EL (cell line): Measurements from ENCODE around the gene OR52E4.

Source experiments
- DNase-seq: peaks from one replicate; pipeline ENCODE4 v3.0.0-alpha.2; 2016

Gene OR52E4

DNA sequence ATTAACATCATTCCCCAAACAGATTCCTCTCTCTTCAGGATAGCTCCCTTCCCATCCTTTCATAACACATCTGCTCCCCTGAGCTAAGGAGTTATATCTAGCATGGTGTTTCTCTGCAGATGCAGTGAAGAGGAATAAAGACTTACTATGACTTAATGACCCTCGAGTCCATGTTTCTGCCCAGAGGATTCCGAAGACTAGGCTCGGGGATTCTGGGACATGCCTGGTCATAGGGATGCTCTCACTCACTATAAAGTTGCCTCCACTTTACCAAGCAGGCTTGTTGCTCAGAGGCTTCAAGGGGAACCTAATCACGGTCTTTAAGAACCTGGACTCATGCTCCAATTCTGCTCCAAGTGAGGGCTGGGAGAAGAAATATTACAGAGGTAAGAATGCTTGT lies at the start of gene OR52E4:
TSS of gene OR52E4 (plus strand) at position 301 of the 400 bp plus-strand sequence. CDS start 3,664 bp downstream, outside the sequence.
- no peak for DNase-seq

DNA sequence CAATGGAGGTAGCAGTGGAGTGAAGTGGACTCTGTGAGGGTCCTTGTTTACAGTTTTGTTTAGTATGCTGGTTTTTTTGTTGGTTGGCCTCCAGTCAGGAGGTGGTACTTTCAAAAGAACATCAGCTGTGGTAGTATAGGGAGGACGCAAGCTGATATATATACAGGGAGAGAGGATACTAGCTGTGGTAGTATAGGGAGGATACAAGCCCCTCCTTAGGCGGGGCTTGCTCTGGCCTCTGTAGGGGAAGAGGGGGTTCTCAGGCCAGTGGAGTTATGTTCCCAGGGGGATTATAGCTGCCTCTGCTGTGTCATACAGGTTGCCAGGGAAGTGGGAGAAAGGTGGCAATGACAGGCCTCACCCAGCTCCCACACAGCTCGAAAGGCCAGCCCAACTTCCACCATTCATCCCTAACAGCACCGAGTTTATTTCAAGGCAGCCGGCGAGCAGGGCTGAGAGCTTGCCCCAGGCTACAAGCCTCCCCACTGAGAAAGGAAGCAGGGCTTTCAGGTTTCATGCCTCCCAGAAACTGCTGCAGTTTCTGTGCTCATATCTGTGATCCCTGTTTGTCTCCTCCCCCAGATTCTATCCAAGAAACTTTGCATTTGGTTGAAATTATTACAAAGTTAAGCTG lies 49.1 kb upstream of the OR52E4 start:
- no peak for DNase-seq

GRCh38 chr11:5833446-5833845 lies 47.0 kb upstream of the OR52E4 start:
- DNase-seq: no peak

DNA sequence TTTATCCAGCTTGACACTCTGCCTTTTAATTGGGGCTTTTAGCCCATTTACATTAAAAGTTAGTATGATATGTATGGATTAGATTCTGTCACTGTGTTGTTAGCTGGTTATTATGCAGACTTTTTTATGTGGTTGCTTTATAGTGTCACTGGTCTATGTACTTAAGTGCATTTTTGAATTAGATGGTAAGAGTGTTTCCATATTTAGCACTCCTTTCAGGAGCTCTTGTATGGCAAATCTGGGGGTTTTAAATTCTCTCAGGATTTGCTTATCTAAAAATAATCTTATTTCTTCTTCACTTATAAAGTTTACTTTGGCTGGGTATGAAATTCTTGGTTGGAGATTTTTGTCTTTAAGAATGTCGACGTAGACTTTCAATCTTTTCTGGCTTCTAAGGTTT lies 42.7 kb upstream of the OR52E4 start:
- no peak for DNase-seq

DNA sequence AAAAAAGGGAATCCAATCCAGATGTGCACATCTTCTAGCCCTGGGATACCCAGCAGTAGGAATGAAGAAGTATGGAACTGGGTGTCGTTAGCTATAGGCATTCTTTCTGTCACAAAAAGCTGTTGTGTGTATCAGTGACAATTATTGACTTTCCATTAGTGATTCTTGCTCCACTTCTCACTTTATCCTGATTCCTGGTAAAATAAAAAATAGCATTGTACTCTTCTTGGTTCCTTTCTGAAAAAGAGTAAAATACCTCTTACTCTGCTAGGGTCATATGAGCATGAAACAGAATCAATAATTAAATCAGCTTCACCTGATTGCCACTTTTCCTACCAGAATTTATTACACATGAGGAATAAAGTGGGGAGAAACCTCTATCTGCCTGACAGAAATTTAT lies 38.6 kb upstream of the OR52E4 start, which contains the start of gene OR52E6:
TSS of gene OR52E6 (minus strand) at position 101 of the 400 bp plus-strand sequence. CDS start at position 101, 0 bp downstream.
- no peak for DNase-seq

GRCh38 chr11:5846701-5847100 lies 33.7 kb upstream of the OR52E4 start:
- no peak for DNase-seq

GRCh38 chr11:5847711-5848110 lies 32.7 kb upstream of the OR52E4 start:
- DNase-seq: no peak

- no peak for DNase-seq
Measured at GRCh38 chr11:5851002-5851401, 29.4 kb upstream of the OR52E4 start.

GRCh38 chr11:5857590-5857989 lies 22.8 kb upstream of the OR52E4 start, which contains the start of gene OR52E8:
Gene OR52E8 (minus strand): TSS chr11:5857690. CDS start chr11:5857690, 0 bp downstream.
- no peak for DNase-seq

GRCh38 chr11:5865826-5866225 lies 14.6 kb upstream of the OR52E4 start:
- no peak for DNase-seq

GRCh38 chr11:5878564-5878963 lies 1.9 kb upstream of the OR52E4 start:
- DNase-seq: no peak

DNA sequence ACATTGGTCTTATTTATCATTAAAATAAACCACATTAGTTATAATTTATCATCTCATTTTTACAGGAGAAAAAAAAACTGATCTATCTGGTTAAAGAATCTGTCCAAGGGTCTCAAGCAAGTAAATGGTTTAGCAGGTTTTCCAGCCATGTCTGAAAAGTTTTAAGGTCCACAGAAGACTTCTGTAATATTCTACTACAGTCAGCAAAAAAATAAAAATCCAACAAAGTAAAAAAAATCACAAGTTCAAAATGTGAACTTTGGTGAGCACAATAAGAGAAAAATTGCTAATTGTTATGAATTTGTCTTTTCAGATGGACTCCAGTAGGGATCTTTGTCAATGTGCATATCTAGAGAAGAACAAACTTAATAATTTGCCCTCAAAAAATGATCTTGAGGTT lies 1.3 kb downstream of the OR52E4 start:
- DNase-seq: no peak

DNA sequence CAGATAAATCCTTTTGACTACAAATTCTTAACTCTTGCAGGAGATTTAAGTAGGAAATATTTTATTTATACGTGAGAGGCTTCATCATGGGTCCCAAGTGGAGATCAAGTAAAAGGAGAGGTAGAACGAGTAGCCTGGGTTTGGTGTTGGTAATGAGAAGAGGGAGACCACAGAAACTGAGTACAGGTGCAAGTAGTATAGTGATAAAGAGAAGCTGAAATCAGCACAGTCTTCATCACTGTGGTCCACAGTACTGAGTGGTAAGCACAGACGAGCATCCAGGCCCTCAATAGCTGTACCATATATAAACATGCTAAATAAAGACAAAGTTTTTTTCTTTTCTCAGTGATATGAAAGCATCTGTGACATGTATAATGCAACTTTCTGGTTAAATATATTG lies 6.7 kb downstream of the OR52E4 start:
- no peak for DNase-seq

DNA sequence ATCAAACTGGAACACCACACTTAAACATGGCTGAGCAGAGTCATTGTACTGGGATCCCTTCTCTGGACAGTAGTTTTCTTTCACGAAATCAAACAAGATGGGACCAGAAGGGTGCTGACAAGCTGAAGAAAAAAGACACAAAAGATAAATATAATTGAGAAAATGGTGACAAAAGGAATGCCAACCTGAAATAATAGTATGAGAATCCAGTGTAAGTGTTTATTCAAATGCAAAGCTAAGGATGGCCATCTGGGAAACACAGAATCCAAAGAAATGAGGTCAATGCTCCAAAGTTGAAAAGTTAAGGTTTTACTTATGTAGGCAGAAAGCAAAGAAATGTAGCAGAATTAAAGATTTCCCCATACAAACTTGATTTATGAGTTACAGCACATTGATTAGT lies 7.2 kb downstream of the OR52E4 start:
- DNase-seq: no peak

- DNase-seq: peak; percentile 2
Measured at GRCh38 chr11:5891216-5891800, 10.9 kb downstream of the OR52E4 start.

- DNase-seq: no peak
Measured at GRCh38 chr11:5892908-5893307, 12.5 kb downstream of the OR52E4 start, which contains the start of gene OR52E5. Gene OR52E5 (plus strand): TSS chr11:5893208. CDS start chr11:5900777, 7,569 bp downstream.

GRCh38 chr11:5899534-5899933 lies 19.1 kb downstream of the OR52E4 start:
- no peak for DNase-seq

DNA sequence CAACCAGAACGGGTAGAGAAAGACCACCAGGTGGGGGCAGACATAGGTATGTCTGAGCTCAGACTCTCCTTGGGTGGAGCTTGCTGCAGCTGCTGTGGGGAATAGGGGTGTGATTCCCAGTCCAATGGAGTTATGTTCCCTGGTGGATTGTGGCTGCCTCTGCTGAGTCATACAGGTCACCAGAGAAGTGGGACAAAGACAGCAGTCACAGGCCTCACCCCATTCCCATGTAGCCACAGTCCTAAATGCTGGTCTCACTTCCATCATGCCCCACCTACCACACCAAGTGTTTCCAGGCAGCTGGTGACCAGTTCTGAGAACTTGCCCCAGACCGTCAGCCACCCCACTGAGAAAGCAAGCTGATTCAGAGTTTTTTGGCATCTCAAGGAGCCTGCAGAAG lies 30.1 kb downstream of the OR52E4 start:
- DNase-seq: no peak

DNA sequence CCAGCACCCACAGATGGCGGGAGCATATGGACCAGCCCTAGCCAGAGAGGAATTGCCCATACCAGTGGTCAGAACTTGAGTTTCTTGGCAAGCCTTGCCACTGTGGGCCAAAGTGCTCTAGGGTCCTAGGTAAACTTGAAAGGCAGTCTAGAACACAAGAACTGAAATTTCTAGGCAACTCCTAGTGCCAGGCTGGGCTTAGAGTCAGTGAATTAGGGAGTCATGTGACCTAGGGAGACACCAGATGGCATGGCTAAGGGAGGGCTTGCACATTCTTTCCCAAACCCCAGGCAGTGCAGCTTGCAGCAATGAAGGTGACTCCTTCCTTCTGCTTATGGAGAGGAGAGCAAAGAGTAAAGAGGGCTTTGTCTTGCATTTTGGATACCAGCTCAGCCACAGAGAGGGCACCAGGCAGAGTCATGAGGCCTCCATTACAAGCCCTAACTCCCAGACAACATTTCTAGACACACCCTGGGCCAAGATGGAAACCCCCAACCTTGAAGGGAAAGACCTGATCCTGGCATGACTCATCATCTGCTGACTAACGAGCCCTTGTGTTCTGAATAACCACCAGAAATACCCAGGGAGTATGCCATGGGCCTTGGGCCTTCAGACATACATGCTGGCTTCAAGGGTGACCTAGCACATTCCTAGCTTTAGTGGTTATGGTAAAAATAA lies 42.5 kb downstream of the OR52E4 start:
- DNase-seq: peak; percentile 22

DNA sequence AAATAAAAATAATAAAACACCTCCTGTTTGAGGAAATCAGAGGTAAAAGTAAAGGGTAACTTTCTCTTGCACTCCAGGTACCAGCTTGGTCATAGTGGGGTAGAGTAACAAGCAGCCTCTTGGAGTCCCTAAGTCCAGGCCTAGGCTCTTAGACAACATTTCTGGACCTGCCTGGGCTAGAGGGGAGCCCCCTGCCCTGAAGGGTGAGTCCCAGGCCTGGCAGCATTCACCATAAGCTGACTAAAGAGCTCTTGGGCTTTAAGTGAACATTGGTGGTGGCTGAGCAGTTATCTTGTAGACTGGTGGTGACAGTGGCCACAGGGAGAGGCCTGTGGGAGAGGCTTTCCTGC lies 43.0 kb downstream of the OR52E4 start:
- DNase-seq: no peak

- no peak for DNase-seq
Measured at GRCh38 chr11:5923794-5924193, 43.4 kb downstream of the OR52E4 start.

DNA sequence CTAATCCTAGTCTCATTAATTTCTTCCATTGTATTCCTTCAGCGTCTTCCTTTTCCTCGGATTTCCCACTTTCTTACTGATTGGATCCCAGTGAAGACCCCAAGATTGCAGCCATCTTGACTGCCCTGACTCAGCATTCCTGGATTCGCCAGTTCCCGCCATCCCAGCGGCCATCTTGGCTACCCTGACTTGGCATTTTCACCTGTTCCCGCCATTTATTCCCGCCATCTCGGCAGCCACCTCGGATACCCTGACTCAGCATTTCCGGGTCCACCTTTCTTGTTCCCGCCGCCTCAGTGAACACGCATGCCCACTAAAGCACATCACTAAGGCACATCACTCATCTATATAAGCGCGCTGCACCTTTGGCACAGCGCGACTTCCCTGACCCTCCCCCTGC lies 47.8 kb downstream of the OR52E4 start:
- no peak for DNase-seq

GRCh38 chr11:5928811-5929210 lies 48.4 kb downstream of the OR52E4 start:
- no peak for DNase-seq
